ENCODE measurements around the gene TRAK1.

DNA sequence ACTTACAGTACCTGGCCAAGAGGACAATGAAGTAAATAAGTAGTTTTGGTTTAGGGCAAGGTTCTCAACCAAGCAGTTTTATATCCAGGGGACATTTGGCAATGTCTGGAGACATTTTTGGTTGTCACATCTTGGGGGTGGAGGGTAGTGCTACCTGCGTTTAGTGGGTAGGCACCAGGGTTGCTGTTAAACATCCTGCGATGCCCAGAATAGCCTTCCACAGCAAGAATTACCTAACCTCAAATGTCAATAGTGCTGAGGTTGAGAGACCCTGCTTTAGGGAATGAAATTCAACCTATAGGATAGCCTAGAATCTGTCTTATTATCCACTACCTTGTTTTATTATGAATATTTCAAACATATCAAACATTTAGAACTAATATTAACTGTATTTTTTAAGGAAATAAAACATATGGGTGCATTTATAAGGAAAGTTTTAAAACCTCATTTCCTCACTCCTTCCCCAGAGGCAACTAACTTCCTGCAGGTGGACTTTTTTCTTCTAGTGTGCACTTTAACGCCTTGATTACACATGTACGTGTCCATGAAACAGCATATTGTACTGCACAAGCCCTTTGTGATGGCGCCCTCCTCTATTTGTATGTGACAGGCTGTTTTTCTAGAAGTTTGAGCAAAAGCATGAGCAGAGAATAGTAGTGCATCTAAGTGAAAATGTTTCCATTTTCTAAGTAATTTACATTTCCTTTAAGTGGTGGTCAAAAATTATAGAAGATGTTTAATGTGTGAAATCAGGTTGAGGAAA lies 57.1 kb downstream of the TRAK1 start:
- TF ChIP-seq, protein P1, sequence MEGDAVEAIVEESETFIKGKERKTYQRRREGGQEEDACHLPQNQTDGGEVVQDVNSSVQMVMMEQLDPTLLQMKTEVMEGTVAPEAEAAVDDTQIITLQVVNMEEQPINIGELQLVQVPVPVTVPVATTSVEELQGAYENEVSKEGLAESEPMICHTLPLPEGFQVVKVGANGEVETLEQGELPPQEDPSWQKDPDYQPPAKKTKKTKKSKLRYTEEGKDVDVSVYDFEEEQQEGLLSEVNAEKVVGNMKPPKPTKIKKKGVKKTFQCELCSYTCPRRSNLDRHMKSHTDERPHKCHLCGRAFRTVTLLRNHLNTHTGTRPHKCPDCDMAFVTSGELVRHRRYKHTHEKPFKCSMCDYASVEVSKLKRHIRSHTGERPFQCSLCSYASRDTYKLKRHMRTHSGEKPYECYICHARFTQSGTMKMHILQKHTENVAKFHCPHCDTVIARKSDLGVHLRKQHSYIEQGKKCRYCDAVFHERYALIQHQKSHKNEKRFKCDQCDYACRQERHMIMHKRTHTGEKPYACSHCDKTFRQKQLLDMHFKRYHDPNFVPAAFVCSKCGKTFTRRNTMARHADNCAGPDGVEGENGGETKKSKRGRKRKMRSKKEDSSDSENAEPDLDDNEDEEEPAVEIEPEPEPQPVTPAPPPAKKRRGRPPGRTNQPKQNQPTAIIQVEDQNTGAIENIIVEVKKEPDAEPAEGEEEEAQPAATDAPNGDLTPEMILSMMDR (IDR thresholded peaks at IDR 0.05): no peak
- no peak for TF ChIP-seq EP300 (IDR thresholded peaks at IDR 0.05)
- TF ChIP-seq POLR2AphosphoS5 (IDR thresholded peaks at IDR 0.05): no peak
